ENCODE data around the gene SLC26A6. TPM values are rescaled to one million over a fixed set of nuclear protein-coding genes. Genes with fewer than 3 reads are reported as not detected.
A peak's percentile ranks its signal among the peaks of the same experiment; 100 is the strongest.

The SLC26A6 gene
- total RNA-seq, 2 donors from 2014 or later: 18.4 to 30.0 TPM

- H3K27ac ChIP-seq: peak overlapping the region; percentile 60
These were observed 28.4 kb upstream of the SLC26A6 start for GRCh38 chr3:48663489-48664312.

GRCh38 chr3:48662753-48663488 is 27.7 kb upstream of the SLC26A6 start, which contains the start of gene CELSR3:
TSS of gene CELSR3 (minus strand) at chr3:48662886. CDS start at chr3:48662634, 252 bp downstream.
- 2% methylated on average over 43 of the region's 52 CpGs for WGBS
- DNase-seq (ENCODE audit: low spot score): peak; percentile 42
- no peaks in the 10 kb centered on the region for H3K9me3 ChIP-seq
- H3K4me3 ChIP-seq: peak within 1 kb of the TSS; percentile 29 to 36
- intact Hi-C loops (cut with DNase I): no loop called here
- peak within 1 kb of the TSS; percentile 60 for H3K27ac ChIP-seq
- no peaks in the 10 kb centered on the region for H3K36me3 ChIP-seq
- H3K27me3 ChIP-seq (replicated peaks; ENCODE audit: insufficient read depth): no peaks in the 10 kb centered on the region
- H3K4me1 ChIP-seq (replicated peaks): no peaks in the 10 kb centered on the region
- TF ChIP-seq CTCF (IDR thresholded peaks at IDR 0.05) (no peak), POLR2A (IDR thresholded peaks at IDR 0.05) (no peak), POLR2AphosphoS5 (IDR thresholded peaks at IDR 0.05) (peak; percentile 38)

More at GRCh38 chr3:48663489-48664312, 28.4 kb upstream of the SLC26A6 start:
- Histone ChIP-seq H3K36me3 (no peaks in the 10 kb centered on the region), H3K4me1 (replicated peaks) (no peaks in the 10 kb centered on the region), H3K4me3 (peak overlapping the region; percentile 29 to 36), H3K9me3 (no peaks in the 10 kb centered on the region), H3K27me3 (replicated peaks; ENCODE audit: insufficient read depth) (no peaks in the 10 kb centered on the region)
- peak; percentile 19 for TF ChIP-seq POLR2A (IDR thresholded peaks at IDR 0.05)
- peak in 3 of 4 experiments; percentile 40 to 67 (median 62) for TF ChIP-seq CTCF (IDR thresholded peaks at IDR 0.05)
- peak; percentile 60 for TF ChIP-seq POLR2AphosphoS5 (IDR thresholded peaks at IDR 0.05)
- intact Hi-C loops (cut with DNase I): no loop called here
- WGBS: 1% methylated on average over 66 of the region's 66 CpGs
- DNase-seq (ENCODE audit: low spot score): peak; percentile 76

- H3K27ac ChIP-seq: no peak overlapping the region
- no peak for DNase-seq (ENCODE audit: low spot score)
- WGBS: 2% methylated on average over 36 of the region's 46 CpGs
- H3K36me3 ChIP-seq: no peaks in the 10 kb centered on the region
- intact Hi-C loops (cut with DNase I): no loop called here
- H3K9me3 ChIP-seq: no peaks in the 10 kb centered on the region
- TF ChIP-seq CTCF (IDR thresholded peaks at IDR 0.05) (no peak), POLR2A (IDR thresholded peaks at IDR 0.05) (no peak), POLR2AphosphoS5 (IDR thresholded peaks at IDR 0.05) (no peak)
- no peaks in the 10 kb centered on the region for H3K27me3 ChIP-seq (replicated peaks; ENCODE audit: insufficient read depth)
- H3K4me1 ChIP-seq (replicated peaks): no peaks in the 10 kb centered on the region
- peak overlapping the region in 1 of 2 donors; percentile 36 for H3K4me3 ChIP-seq
These were observed 27.0 kb upstream of the SLC26A6 start for GRCh38 chr3:48662145-48662752.

GRCh38 chr3:48661501-48662144 is 26.4 kb upstream of the SLC26A6 start:
- H3K4me3 ChIP-seq: peak overlapping the region in 1 of 2 donors; percentile 31
- intact Hi-C loops (cut with DNase I): no loop called here
- 3% methylated on average over 53 of the region's 67 CpGs for WGBS

More at GRCh38 chr3:48661501-48662144, 26.4 kb upstream of the SLC26A6 start:
- Histone ChIP-seq H3K4me1 (replicated peaks) (no peaks in the 10 kb centered on the region), H3K36me3 (no peaks in the 10 kb centered on the region), H3K27ac (no peak overlapping the region), H3K9me3 (no peaks in the 10 kb centered on the region), H3K27me3 (replicated peaks; ENCODE audit: insufficient read depth) (no peaks in the 10 kb centered on the region)
- TF ChIP-seq CTCF (IDR thresholded peaks at IDR 0.05) (peak in 1 of 4 experiments; percentile 16), POLR2A (IDR thresholded peaks at IDR 0.05) (peak; percentile 8), POLR2AphosphoS5 (IDR thresholded peaks at IDR 0.05) (peak; percentile 72)
- DNase-seq (ENCODE audit: low spot score): peak; percentile 48
